HG02623 (cell line): ENCODE measurements around the gene DNMT3B.

Experiments
- ATAC-seq: cut with Tn5 transposase; IDR thresholded peaks from one replicate; pipeline ENCODE4 v1.9.1; 2021; ENCODE audit warnings: moderate library complexity; ENCODE audit not compliant: unreplicated experiment

DNMT3B gene

GRCh38 chr20:32849577-32849976 is 87.4 kb downstream of the DNMT3B start:
- ATAC-seq: no peak

GRCh38 chr20:32855387-32855786 is 93.2 kb downstream of the DNMT3B start:
- ATAC-seq: no peak

- ATAC-seq: no peak
Observed at GRCh38 chr20:32858189-32858588, 96.0 kb downstream of the DNMT3B start.
